Measurements from ENCODE around the gene ADAM22.

The ADAM22 gene

GRCh38 chr7:88151119-88151790 lies 217.2 kb downstream of the ADAM22 start:
- Histone ChIP-seq H3K36me3 (ENCODE audit: control insufficient read depth in 2 of 2, insufficient read depth in 1 of 2, low read length in 2 of 2) (no peaks in the 10 kb centered on the region), H3K4me3 (ENCODE audit: low read depth, low read length) (no peak overlapping the region), H3K4me1 (ENCODE audit: control insufficient read depth, insufficient read depth, low read length) (no peaks in the 10 kb centered on the region), H3K27ac (ENCODE audit: extremely low read depth, low read depth, low read length) (no peak overlapping the region), H3K9me3 (ENCODE audit: control insufficient read depth, insufficient read depth, low read depth, low read length) (no peaks in the 10 kb centered on the region)
- ChIA-PET CTCF (no interaction called here), POLR2A (no interaction called here)
- TF ChIP-seq ZNF704 (tag by site-specific recombination; IDR thresholded peaks at IDR 0.05) (no peak), ZNF239 (tag by site-specific recombination; IDR thresholded peaks at IDR 0.05) (no peak), ZNF645 (tag by site-specific recombination; IDR thresholded peaks at IDR 0.05) (no peak), ZNF140 (tag by site-specific recombination; IDR thresholded peaks at IDR 0.05) (no peak), GLIS2 (tag by site-specific recombination; IDR thresholded peaks at IDR 0.05) (no peak), ZNF76 (tag by site-specific recombination; IDR thresholded peaks at IDR 0.05; ENCODE audit: borderline replicate concordance, low read depth) (no peak), IKZF3 (tag by site-specific recombination; IDR thresholded peaks at IDR 0.05) (no peak), MEIS1 (CRISPR knock-in tag; IDR thresholded peaks at IDR 0.05; ENCODE audit: borderline replicate concordance) (no peak), MZF1 (tag by site-specific recombination; IDR thresholded peaks at IDR 0.05; ENCODE audit: borderline replicate concordance) (no peak), GLI2 (tag by site-specific recombination; IDR thresholded peaks at IDR 0.05; ENCODE audit: borderline replicate concordance, low read depth) (no peak), ZNF266 (tag by site-specific recombination; IDR thresholded peaks at IDR 0.05; ENCODE audit: low read depth) (no peak), KLF8 (tag by site-specific recombination; IDR thresholded peaks at IDR 0.05) (no peak)

- CTCF ChIA-PET: no interaction called here
- POLR2A ChIA-PET: no interaction called here
- no peak overlapping the region for H3K27ac ChIP-seq (ENCODE audit: extremely low read depth, low read depth, low read length)
- H3K4me3 ChIP-seq (ENCODE audit: low read depth, low read length): no peak overlapping the region
- no peaks in the 10 kb centered on the region for H3K9me3 ChIP-seq (ENCODE audit: control insufficient read depth, insufficient read depth, low read depth, low read length)
- no peak for TF ChIP-seq ZNF513 (tag by site-specific recombination; IDR thresholded peaks at IDR 0.05)
- no peak for TF ChIP-seq HOXA7 (CRISPR knock-in tag; IDR thresholded peaks at IDR 0.05; ENCODE audit: borderline replicate concordance)
- TF ChIP-seq PRDM1 (tag by site-specific recombination; IDR thresholded peaks at IDR 0.05): no peak
- TF ChIP-seq PRDM6 (tag by site-specific recombination; IDR thresholded peaks at IDR 0.05): no peak
- TF ChIP-seq ZNF292 (tag by site-specific recombination; IDR thresholded peaks at IDR 0.05; ENCODE audit: borderline replicate concordance, low read depth): no peak
- TF ChIP-seq ZNF664 (tag by site-specific recombination; IDR thresholded peaks at IDR 0.05): no peak
- no peaks in the 10 kb centered on the region for H3K4me1 ChIP-seq (ENCODE audit: control insufficient read depth, insufficient read depth, low read length)
- H3K36me3 ChIP-seq (ENCODE audit: control insufficient read depth in 2 of 2, insufficient read depth in 1 of 2, low read length in 2 of 2): no peaks in the 10 kb centered on the region
Observed at GRCh38 chr7:88153378-88153777, 219.3 kb downstream of the ADAM22 start.

Data from HEK293 (cell line).